Measurements from ENCODE around the gene CDR2L. TPM values are rescaled to one million over a fixed set of nuclear protein-coding genes. Genes with fewer than 3 reads are reported as not detected.

Gene CDR2L
- total RNA-seq, 1 experiment from 2014 or later, result 31.0 TPM

GRCh38 chr17:75033346-75034235, 46.2 kb downstream of the CDR2L start (continued):
- peak; percentile 80 for TF ChIP-seq USF2 (CRISPR knock-in tag; IDR thresholded peaks at IDR 0.05)
- no peak for TF ChIP-seq ZNF425 (CRISPR knock-in tag; conservative IDR thresholded peaks at IDR 0.05)
- TF ChIP-seq OVOL2 (CRISPR knock-in tag; IDR thresholded peaks at IDR 0.05; ENCODE audit: borderline replicate concordance), result no peak
- 0 out of 2 replicates have a peak, but pooled peaks have one; percentile 31 for TF ChIP-seq E2F5 (CRISPR knock-in tag; IDR thresholded peaks at IDR 0.05)
- TF ChIP-seq RELA (CRISPR knock-in tag; IDR thresholded peaks at IDR 0.05; ENCODE audit: borderline replicate concordance), result no peak
- no peak for TF ChIP-seq CREB1 (CRISPR knock-in tag; IDR thresholded peaks at IDR 0.05)
- no peak for TF ChIP-seq E2F4 (CRISPR knock-in tag; IDR thresholded peaks at IDR 0.05; ENCODE audit: borderline replicate concordance, low read depth)
- no peak; the same call in 1 of the 2 replicates for TF ChIP-seq ETV6 (CRISPR knock-in tag; IDR thresholded peaks at IDR 0.05)
- no peak for TF ChIP-seq FOXP4 (CRISPR knock-in tag; IDR thresholded peaks at IDR 0.05)
- peak; percentile 69; the same call in 1 of the 2 replicates for TF ChIP-seq TEAD1 (CRISPR knock-in tag; IDR thresholded peaks at IDR 0.05)
- no peak for TF ChIP-seq MXD4 (CRISPR knock-in tag; IDR thresholded peaks at IDR 0.05; ENCODE audit: borderline replicate concordance)
- no peak for TF ChIP-seq IRF2 (CRISPR knock-in tag; IDR thresholded peaks at IDR 0.05; ENCODE audit: borderline replicate concordance, low read depth)
- TF ChIP-seq JAZF1 (CRISPR knock-in tag; IDR thresholded peaks at IDR 0.05), result no peak
- no peak for TF ChIP-seq CDX4 (CRISPR knock-in tag; IDR thresholded peaks at IDR 0.05; ENCODE audit: borderline replicate concordance)
- TF ChIP-seq ZSCAN18 (CRISPR knock-in tag; IDR thresholded peaks at IDR 0.05), result no peak
- TF ChIP-seq TCF7 (CRISPR knock-in tag; IDR thresholded peaks at IDR 0.05; ENCODE audit: low read depth), result no peak
- no peak for TF ChIP-seq HMGA2 (CRISPR knock-in tag; IDR thresholded peaks at IDR 0.05)
- TF ChIP-seq USF1 (CRISPR knock-in tag; IDR thresholded peaks at IDR 0.05), result peak; percentile 78; the same call in 1 of the 2 replicates
- no peak for TF ChIP-seq ATF2 (CRISPR knock-in tag; IDR thresholded peaks at IDR 0.05; ENCODE audit: borderline replicate concordance, low read depth)
- no peak for TF ChIP-seq ZNF232 (CRISPR knock-in tag; IDR thresholded peaks at IDR 0.05)
- no peak for TF ChIP-seq ZNF317 (CRISPR knock-in tag; IDR thresholded peaks at IDR 0.05; ENCODE audit: borderline replicate concordance, low read depth)
- no peak for TF ChIP-seq JUN (CRISPR knock-in tag; IDR thresholded peaks at IDR 0.05)
- no peak for TF ChIP-seq PREB (CRISPR knock-in tag; IDR thresholded peaks at IDR 0.05; ENCODE audit: borderline replicate concordance)
- no peak for TF ChIP-seq NR2C2 (CRISPR knock-in tag; IDR thresholded peaks at IDR 0.05)
- no peak for TF ChIP-seq SMAD4 (CRISPR knock-in tag; IDR thresholded peaks at IDR 0.05)

Measured in WTC11 (cell line).